ENCODE results near the gene TMEM59L.

TMEM59L gene

GRCh38 chr19:18634612-18635297 lies 22.1 kb downstream of the TMEM59L start:
- DNase-seq (ENCODE audit: insufficient read length, low spot score) (no peak), FAIRE-seq (no peak)
- no peak for TF ChIP-seq POLR2A (IDR thresholded peaks at IDR 0.05; ENCODE audit: low read depth, low read length)

GRCh38 chr19:18635831-18636182 lies 23.1 kb downstream of the TMEM59L start:
- no peak for TF ChIP-seq POLR2A (IDR thresholded peaks at IDR 0.05; ENCODE audit: low read depth, low read length)
- FAIRE-seq (no peak), DNase-seq (ENCODE audit: insufficient read length, low spot score) (no peak)

- TF ChIP-seq POLR2A (IDR thresholded peaks at IDR 0.05; ENCODE audit: low read depth, low read length): 0 out of 2 replicates have a peak, but pooled peaks have one; percentile 10
- FAIRE-seq: no peak
- DNase-seq (ENCODE audit: insufficient read length, low spot score): peak; percentile 91
These were observed 23.7 kb downstream of the TMEM59L start for GRCh38 chr19:18636183-18636968.

- TF ChIP-seq POLR2A (IDR thresholded peaks at IDR 0.05; ENCODE audit: low read depth, low read length): peak; percentile 53
- FAIRE-seq: no peak
These were observed 24.4 kb downstream of the TMEM59L start, which contains the start of gene KLHL26 for GRCh38 chr19:18636969-18637629. TSS of gene KLHL26 (plus strand) at chr19:18637028. CDS start at chr19:18637055, 27 bp downstream.

GRCh38 chr19:18637673-18638630 lies 25.3 kb downstream of the TMEM59L start:
- DNase-seq (ENCODE audit: insufficient read length, low spot score) (no peak), FAIRE-seq (no peak)
- no peak for TF ChIP-seq POLR2A (IDR thresholded peaks at IDR 0.05; ENCODE audit: low read depth, low read length)

More at GRCh38 chr19:18636969-18637629, 24.4 kb downstream of the TMEM59L start, which contains the start of gene KLHL26:
- peak; percentile 82 for DNase-seq (ENCODE audit: insufficient read length, low spot score)

- DNase-seq (ENCODE audit: insufficient read length, low spot score): no peak
These were observed 27.1 kb downstream of the TMEM59L start for GRCh38 chr19:18639706-18640243.

GRCh38 chr19:18644196-18645034 lies 31.7 kb downstream of the TMEM59L start:
- TF ChIP-seq POLR2A (IDR thresholded peaks at IDR 0.05; ENCODE audit: low read depth, low read length): no peak
- FAIRE-seq: no peak
- DNase-seq (ENCODE audit: insufficient read length, low spot score): no peak

More at GRCh38 chr19:18639706-18640243, 27.1 kb downstream of the TMEM59L start:
- TF ChIP-seq POLR2A (IDR thresholded peaks at IDR 0.05; ENCODE audit: low read depth, low read length): no peak
- FAIRE-seq: no peak

- FAIRE-seq: no peak
These were observed 32.4 kb downstream of the TMEM59L start for GRCh38 chr19:18645035-18645511.

GRCh38 chr19:18646535-18647370 lies 34.1 kb downstream of the TMEM59L start:
- DNase-seq (ENCODE audit: insufficient read length, low spot score) (no peak), FAIRE-seq (no peak)
- TF ChIP-seq POLR2A (IDR thresholded peaks at IDR 0.05; ENCODE audit: low read depth, low read length): no peak

More at GRCh38 chr19:18645035-18645511, 32.4 kb downstream of the TMEM59L start:
- no peak for DNase-seq (ENCODE audit: insufficient read length, low spot score)
- TF ChIP-seq POLR2A (IDR thresholded peaks at IDR 0.05; ENCODE audit: low read depth, low read length): no peak

- FAIRE-seq (no peak), DNase-seq (ENCODE audit: insufficient read length, low spot score) (no peak)
- TF ChIP-seq POLR2A (IDR thresholded peaks at IDR 0.05; ENCODE audit: low read depth, low read length): no peak
These were observed 34.7 kb downstream of the TMEM59L start for GRCh38 chr19:18647371-18647767.

GRCh38 chr19:18647807-18648206 lies 35.1 kb downstream of the TMEM59L start:
- DNase-seq (ENCODE audit: insufficient read length, low spot score) (no peak), FAIRE-seq (no peak)
- no peak for TF ChIP-seq POLR2A (IDR thresholded peaks at IDR 0.05; ENCODE audit: low read depth, low read length)

All from H54 (cell line).